NOMO-1 treated with DMSO at 0.1 percent for 48 hours (cell line): ENCODE measurements around the gene E4F1.
A peak's percentile ranks its signal among the peaks of the same experiment; 100 is the strongest.
"Not testable (repeated sequence)": the region's sequence is repeated elsewhere in the genome, so short reads cannot be mapped to it uniquely, and the experiment has no call there.

Experiments
- DNase-seq: peaks from one replicate; lab custom pipeline; 2025; ENCODE audit not compliant: unreplicated experiment; lab: John Stamatoyannopoulos, UW

The E4F1 gene

GRCh38 chr16:2189252-2189893, 34.0 kb upstream of the E4F1 start:
- DNase-seq, result no peak

GRCh38 chr16:2190002-2190658, 33.3 kb upstream of the E4F1 start:
- no peak for DNase-seq

- no peak for DNase-seq
Measured at GRCh38 chr16:2190659-2191445, 32.5 kb upstream of the E4F1 start.

GRCh38 chr16:2191446-2191706, 32.0 kb upstream of the E4F1 start:
- no peak for DNase-seq

- no peak for DNase-seq
Measured at GRCh38 chr16:2194166-2194834, 29.1 kb upstream of the E4F1 start.

GRCh38 chr16:2194852-2195321, 28.5 kb upstream of the E4F1 start:
- DNase-seq, result peak; percentile 67

- DNase-seq, result no peak
Measured at GRCh38 chr16:2195322-2196161, 27.8 kb upstream of the E4F1 start.

GRCh38 chr16:2196162-2196980, 27.0 kb upstream of the E4F1 start, which contains the start of gene CASKIN1:
CASKIN1 (minus strand) TSS chr16:2196605; CDS start chr16:2196432, 173 bp downstream.
- no peak for DNase-seq

- no peak for DNase-seq
Measured at GRCh38 chr16:2196981-2197511, 26.3 kb upstream of the E4F1 start.

GRCh38 chr16:2197765-2198164, 25.6 kb upstream of the E4F1 start:
- no peak for DNase-seq

GRCh38 chr16:2198283-2198682, 25.1 kb upstream of the E4F1 start:
- DNase-seq, result no peak

- DNase-seq, result no peak
Measured at GRCh38 chr16:2199095-2199494, 24.3 kb upstream of the E4F1 start.

- DNase-seq, result no peak
Measured at GRCh38 chr16:2199621-2200139, 23.7 kb upstream of the E4F1 start.

GRCh38 chr16:2200313-2200712, 23.1 kb upstream of the E4F1 start:
- no peak for DNase-seq

- DNase-seq, result not testable (repeated sequence)
Measured at GRCh38 chr16:2203119-2203688, 20.2 kb upstream of the E4F1 start.

GRCh38 chr16:2204416-2205103, 18.8 kb upstream of the E4F1 start:
- DNase-seq, result no peak

- DNase-seq, result peak; percentile 77
Measured at GRCh38 chr16:2205104-2205966, 18.1 kb upstream of the E4F1 start, which contains the start of gene MLST8. MLST8 (plus strand) TSS chr16:2205454; CDS start chr16:2206086, 632 bp downstream.
